ENCODE data around the gene PHLDA3. TPM values are rescaled to one million over a fixed set of nuclear protein-coding genes. Genes with fewer than 3 reads are reported as not detected.

The PHLDA3 gene
- total RNA-seq, 4 donors from 2014 or later, result 7.4 to 91.8 (median 62.7) TPM

GRCh38 chr1:201421041-201421440 lies 47.9 kb downstream of the PHLDA3 start:
- Histone ChIP-seq H3K36me3 (no peaks in the 10 kb centered on the region), H3K4me1 (peaks cover 56 to 63% of the 10 kb centered on the region in 2 donors), H3K27me3 (no peaks in the 10 kb centered on the region), H3K9me3 (no peaks in the 10 kb centered on the region), H3K4me3 (peak overlapping the region in 3 of 4 donors; percentile 10 to 37 (median 11)), H3K27ac (peak overlapping the region; percentile 93)
- no peak for ATAC-seq
- no peak for TF ChIP-seq POLR2A (IDR thresholded peaks at IDR 0.05)
- no peak for TF ChIP-seq CTCF (IDR thresholded peaks at IDR 0.05 in 4 of 5, conservative IDR thresholded peaks at IDR 0.05 in 1 of 5)
- in situ Hi-C loops (cut with MboI; ENCODE audit: low sequenced_read_pairs in 4 of 4), result no loop called here
- intact Hi-C loops (cut with DNase I; ENCODE audit: low total_unique reads), result loop anchor here (5.0 kb wide), 1 partner anchor 249 kb away; no protein-coding TSS in a partner anchor
- DNase-seq, result peak in 1 of 2 donors; percentile 10

- Histone ChIP-seq H3K27ac (peak overlapping the region; percentile 93), H3K27me3 (no peaks in the 10 kb centered on the region), H3K9me3 (no peaks in the 10 kb centered on the region), H3K4me3 (peak overlapping the region in 2 of 4 donors; percentile 11 to 37), H3K36me3 (no peaks in the 10 kb centered on the region), H3K4me1 (peaks cover 55 to 59% of the 10 kb centered on the region in 2 donors)
- no peak for TF ChIP-seq CTCF (IDR thresholded peaks at IDR 0.05 in 4 of 5, conservative IDR thresholded peaks at IDR 0.05 in 1 of 5)
- TF ChIP-seq POLR2A (IDR thresholded peaks at IDR 0.05), result no peak
- ATAC-seq (no peak), DNase-seq (peak in 1 of 2 donors; percentile 21)
- intact Hi-C loops (cut with DNase I; ENCODE audit: low total_unique reads) (loop anchor here (5.0 kb wide), 1 partner anchor 248 kb away; no protein-coding TSS in a partner anchor), in situ Hi-C loops (cut with MboI; ENCODE audit: low sequenced_read_pairs in 4 of 4) (no loop called here)
These were observed 48.4 kb downstream of the PHLDA3 start for GRCh38 chr1:201420608-201421002.

GRCh38 chr1:201419746-201420607 lies 49.0 kb downstream of the PHLDA3 start:
- Histone ChIP-seq H3K27me3 (no peaks in the 10 kb centered on the region), H3K4me3 (peak overlapping the region in 2 of 4 donors; percentile 2 to 37), H3K9me3 (no peaks in the 10 kb centered on the region), H3K27ac (peak overlapping the region; percentile 93), H3K4me1 (peaks cover 55% of the 10 kb centered on the region in 2 donors), H3K36me3 (no peaks in the 10 kb centered on the region)
- TF ChIP-seq CTCF (IDR thresholded peaks at IDR 0.05 in 4 of 5, conservative IDR thresholded peaks at IDR 0.05 in 1 of 5) (no peak), POLR2A (IDR thresholded peaks at IDR 0.05) (no peak)
- intact Hi-C loops (cut with DNase I; ENCODE audit: low total_unique reads) (loop anchor here (5.0 kb wide), 1 partner anchor 248 kb away; no protein-coding TSS in a partner anchor), in situ Hi-C loops (cut with MboI; ENCODE audit: low sequenced_read_pairs in 4 of 4) (no loop called here)
- peak in 1 of 2 donors; percentile 54 for DNase-seq
- peak in 1 of 2 donors; percentile 11 for ATAC-seq

GRCh38 chr1:201419256-201419655 lies 49.7 kb downstream of the PHLDA3 start:
- DNase-seq (peak in 1 of 2 donors; percentile 17), ATAC-seq (no peak)
- intact Hi-C loops (cut with DNase I; ENCODE audit: low total_unique reads), result no loop called here
- no peaks in the 10 kb centered on the region for H3K9me3 ChIP-seq
- TF ChIP-seq POLR2A (IDR thresholded peaks at IDR 0.05) (no peak), CTCF (IDR thresholded peaks at IDR 0.05 in 4 of 5, conservative IDR thresholded peaks at IDR 0.05 in 1 of 5) (no peak)
- H3K4me1 ChIP-seq, result peaks cover 49 to 51% of the 10 kb centered on the region in 2 donors
- H3K4me3 ChIP-seq, result peak overlapping the region in 2 of 4 donors; percentile 15 to 37
- H3K27ac ChIP-seq, result peak overlapping the region; percentile 93
- no peaks in the 10 kb centered on the region for H3K27me3 ChIP-seq
- in situ Hi-C loops (cut with MboI; ENCODE audit: low sequenced_read_pairs in 4 of 4), result no loop called here
- no peaks in the 10 kb centered on the region for H3K36me3 ChIP-seq
